Measurements from ENCODE around the gene ZDHHC8. TPM values are rescaled to one million over a fixed set of nuclear protein-coding genes. Genes with fewer than 3 reads are reported as not detected.

The ZDHHC8 gene, protein sequence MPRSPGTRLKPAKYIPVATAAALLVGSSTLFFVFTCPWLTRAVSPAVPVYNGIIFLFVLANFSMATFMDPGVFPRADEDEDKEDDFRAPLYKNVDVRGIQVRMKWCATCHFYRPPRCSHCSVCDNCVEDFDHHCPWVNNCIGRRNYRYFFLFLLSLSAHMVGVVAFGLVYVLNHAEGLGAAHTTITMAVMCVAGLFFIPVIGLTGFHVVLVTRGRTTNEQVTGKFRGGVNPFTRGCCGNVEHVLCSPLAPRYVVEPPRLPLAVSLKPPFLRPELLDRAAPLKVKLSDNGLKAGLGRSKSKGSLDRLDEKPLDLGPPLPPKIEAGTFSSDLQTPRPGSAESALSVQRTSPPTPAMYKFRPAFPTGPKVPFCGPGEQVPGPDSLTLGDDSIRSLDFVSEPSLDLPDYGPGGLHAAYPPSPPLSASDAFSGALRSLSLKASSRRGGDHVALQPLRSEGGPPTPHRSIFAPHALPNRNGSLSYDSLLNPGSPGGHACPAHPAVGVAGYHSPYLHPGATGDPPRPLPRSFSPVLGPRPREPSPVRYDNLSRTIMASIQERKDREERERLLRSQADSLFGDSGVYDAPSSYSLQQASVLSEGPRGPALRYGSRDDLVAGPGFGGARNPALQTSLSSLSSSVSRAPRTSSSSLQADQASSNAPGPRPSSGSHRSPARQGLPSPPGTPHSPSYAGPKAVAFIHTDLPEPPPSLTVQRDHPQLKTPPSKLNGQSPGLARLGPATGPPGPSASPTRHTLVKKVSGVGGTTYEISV
- total RNA-seq: 37.3 TPM

DNA sequence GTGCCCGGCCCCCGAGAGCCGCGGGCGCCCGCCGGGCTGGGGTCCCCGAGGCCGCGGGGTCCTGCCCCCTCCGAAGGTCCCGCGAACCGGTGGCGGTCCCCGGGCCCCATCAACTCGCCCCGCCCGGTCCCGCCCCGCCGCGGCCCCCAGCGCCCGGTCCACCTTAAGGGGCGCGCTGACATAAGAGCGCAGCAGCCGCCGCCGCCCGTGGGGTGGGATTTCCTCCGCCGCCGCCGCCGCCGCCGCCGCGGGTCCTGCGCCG is at the start of gene ZDHHC8:
Gene ZDHHC8 (plus strand): TSS at position 208 of the 262 bp plus-strand sequence. CDS start 144 bp downstream, outside the sequence.
- ATAC-seq: peak; percentile 60

DNA sequence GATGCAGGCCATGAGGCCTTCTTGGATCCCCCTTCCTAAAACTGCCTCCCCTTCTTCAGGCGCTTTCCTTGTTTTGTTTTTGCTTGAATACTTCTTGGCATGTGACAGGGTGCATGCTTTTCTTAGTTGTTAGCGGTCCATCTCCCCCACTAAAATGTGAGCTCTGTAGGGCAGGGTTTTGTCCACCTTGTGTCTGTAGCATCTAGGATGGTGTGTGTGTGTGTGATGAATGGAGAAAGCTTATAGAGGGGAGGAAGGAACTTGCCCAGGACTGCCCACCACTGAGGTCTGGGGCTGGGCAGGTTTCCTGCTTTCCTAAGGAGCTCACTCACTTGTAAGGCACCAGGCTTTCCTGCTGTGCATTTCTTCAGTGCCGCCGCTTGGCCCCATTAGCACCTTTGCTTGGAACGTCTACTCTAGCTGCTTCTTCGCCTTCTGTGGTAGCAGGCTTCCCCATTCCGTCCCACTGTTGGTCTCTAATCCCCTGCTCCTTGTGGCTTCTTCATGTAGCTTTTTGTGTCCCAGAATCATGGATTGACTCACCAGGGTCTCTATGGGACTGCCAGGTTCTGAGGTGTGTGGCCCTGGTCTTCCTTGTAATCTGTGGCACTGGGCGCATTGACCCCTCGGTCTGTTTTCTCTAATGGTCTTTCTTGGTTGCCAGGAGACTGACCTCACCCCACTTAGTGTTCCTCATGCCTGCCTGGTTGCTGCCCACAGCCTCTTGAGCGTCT is 48.3 kb upstream of the ZDHHC8 start:
- no peak for DNase-seq (ENCODE audit: low spot score)
- ATAC-seq: no peak

More for the DNA sequence above, at the start of gene ZDHHC8:
- DNase-seq (ENCODE audit: low spot score): no peak

DNA sequence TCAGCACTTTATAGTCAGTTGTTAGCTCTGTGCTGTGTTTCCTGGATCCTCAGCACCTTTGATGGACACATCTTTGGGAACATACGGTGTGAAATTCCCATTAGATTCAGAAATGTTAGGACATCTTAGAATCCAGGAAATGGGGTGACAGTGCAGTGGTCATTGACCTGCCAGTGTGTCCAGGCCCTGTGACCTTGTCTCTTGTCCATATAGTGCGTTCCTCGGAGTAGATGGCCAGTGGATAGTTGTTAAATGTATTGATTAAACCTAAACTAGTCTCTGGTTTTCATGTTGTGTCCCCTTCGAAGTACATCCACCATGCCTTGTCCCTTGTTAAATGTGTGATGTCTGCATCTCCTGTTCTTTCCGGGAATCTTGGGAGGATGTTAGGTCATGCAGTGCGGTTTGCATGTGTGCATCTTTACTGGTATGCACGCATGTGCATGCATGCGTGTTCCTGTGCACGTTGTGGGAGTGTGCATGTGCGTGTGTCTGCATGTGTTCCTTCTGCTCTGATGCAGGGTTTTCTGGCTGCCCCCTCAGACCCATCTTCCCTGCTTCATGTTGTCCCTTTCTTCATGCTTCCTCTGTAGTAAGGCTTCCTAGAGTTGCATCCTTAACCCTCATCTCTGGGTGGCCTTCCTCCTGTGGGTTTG is 47.6 kb upstream of the ZDHHC8 start:
- ATAC-seq (no peak), DNase-seq (ENCODE audit: low spot score) (no peak)

DNA sequence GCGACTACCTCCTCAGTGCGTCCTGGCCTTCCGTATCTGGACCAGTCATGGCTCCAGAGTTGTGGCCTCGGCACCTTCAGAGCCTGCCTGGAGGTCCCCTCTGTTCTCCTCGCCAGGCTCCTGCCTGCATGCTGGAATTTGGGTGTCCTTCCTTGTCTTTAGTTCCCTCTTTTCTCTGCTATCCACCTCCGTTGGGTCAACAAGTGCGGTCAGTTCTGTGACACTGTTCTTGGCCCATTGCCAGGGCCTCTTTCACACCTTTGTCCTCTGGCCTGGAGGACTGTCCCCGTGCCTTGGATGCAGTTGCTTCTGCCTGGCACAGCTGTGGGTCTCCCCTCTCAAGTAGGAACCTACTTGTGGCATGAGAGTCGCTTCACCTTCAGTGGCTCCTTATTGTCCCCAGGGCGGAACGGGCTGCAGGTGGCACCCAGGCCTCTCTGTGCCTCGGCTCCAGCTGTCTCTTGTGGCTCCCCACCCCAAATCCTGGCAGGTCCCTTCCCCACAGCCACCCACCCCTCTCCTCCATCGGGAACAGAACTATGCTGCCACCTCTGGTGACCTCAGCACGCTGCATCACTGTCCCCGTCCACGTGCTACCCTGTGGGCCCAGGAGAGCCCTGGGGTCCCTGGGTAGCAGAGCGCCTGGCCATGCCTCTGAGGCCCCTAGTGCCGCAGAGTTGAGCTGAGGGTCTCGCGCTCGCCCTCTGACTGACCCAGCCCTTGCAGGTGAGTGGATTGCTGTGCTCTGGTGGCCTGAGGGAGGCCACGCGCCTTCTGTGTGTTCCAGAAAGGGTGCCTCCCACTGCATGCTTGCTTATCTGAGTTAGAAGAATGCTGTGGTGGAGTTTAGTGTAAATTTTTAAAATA is 46.8 kb upstream of the ZDHHC8 start:
- ATAC-seq (peak; percentile 56), DNase-seq (ENCODE audit: low spot score) (peak; percentile 93)

DNA sequence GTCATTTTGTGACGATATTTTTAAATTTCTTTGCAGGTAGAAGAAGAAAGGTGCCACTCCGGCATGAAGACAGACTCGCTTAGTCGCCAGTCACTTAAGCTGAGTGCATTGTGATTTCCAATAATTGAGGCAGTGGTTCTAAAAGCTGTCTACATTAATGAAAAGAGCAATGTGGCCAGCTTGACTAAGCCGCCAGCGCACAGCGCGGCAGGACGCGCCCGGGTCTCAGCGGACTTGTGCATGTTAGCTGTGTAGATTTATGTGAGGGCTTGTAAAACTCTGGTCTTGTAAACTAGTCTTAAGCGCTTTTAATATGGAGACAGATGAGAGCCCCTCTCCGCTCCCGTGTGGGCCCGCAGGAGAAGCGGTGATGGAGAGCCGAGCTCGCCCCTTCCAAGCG is 46.0 kb upstream of the ZDHHC8 start:
- no peak for DNase-seq (ENCODE audit: low spot score)

DNA sequence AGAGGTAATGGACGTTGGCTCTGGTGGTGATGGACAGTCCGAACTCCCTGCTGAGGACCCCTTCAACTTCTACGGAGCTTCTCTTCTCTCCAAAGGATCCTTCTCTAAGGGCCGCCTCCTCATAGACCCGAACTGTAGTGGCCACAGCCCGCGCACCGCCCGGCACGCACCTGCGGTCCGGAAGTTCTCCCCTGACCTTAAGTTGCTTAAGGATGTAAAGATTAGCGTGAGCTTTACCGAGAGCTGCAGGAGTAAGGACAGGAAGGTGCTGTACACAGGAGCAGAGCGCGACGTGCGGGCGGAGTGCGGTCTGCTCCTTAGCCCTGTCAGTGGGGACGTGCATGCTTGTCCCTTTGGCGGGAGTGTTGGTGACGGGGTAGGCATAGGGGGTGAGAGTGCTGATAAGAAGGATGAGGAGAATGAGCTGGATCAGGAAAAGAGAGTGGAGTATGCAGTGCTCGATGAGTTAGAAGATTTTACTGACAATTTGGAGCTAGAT is 45.5 kb upstream of the ZDHHC8 start:
- DNase-seq (ENCODE audit: low spot score) (no peak), ATAC-seq (no peak)

More for the DNA sequence above, 46.0 kb upstream of the ZDHHC8 start:
- ATAC-seq: no peak

DNA sequence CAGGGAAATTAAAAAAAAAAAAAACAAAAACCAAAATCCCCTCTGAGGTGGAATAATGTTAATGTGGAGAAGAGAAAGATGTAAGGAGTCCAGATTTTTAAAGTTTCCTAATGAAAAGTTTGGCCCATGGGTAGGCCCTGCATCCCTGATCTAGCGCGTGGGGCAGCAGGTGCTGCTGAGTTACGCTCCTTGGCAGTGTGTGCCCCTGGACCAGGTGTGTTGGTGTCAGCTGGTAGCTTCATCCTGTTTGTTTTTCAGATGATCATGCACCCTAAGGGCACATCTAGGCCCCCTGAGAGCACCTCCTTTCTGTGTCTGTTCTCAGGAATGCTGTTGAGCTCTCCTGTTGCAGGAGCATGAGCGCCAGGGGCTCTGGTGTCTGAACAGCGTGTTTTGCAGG is 44.8 kb upstream of the ZDHHC8 start:
- no peak for ATAC-seq
- DNase-seq (ENCODE audit: low spot score): no peak

DNA sequence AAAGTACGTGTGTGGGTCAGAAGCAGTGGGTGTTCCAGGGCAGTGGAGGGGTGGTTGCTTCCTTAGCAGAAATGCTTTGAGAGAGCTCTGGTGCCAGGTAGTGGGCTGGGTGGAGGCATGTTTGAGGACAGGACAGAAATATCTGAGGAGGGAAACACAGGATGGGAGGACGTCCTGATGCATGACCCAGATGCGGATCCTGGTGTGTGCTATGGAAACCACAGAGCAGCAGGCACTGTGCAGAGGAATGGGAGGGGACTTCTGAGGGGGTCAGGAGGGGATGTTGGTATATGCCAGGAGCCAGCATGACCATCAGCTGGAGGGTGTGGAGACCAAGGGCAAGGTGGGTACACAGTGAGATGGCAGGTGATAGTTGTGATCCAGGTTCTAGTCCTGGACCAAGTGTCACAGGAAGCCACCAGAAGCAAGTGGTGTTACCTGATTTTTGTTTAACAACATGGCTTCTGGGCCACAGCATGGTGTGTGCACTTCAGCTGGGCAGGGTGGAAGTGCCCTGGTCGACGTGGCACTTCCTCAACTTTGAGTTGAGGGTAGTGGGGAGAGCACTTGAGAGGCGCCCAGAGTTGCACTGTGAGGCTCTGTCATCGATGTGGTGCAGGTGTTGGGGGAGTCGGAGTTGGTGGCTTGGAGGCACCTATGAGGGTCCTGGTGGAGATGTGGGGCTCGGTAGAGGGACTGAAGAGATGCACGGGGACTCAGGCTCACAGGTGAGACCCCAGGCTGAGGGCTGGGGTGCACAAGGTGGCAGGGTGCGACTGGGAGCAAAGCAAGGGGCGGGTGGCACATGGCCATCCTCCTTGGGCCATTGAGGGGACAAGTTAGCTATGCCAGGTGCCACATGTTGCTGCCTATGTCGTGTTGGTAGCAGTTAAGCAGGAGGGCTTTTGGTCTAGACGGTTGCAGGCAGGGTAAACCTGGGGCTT is 44.0 kb upstream of the ZDHHC8 start:
- DNase-seq (ENCODE audit: low spot score) (no peak), ATAC-seq (no peak)

DNA sequence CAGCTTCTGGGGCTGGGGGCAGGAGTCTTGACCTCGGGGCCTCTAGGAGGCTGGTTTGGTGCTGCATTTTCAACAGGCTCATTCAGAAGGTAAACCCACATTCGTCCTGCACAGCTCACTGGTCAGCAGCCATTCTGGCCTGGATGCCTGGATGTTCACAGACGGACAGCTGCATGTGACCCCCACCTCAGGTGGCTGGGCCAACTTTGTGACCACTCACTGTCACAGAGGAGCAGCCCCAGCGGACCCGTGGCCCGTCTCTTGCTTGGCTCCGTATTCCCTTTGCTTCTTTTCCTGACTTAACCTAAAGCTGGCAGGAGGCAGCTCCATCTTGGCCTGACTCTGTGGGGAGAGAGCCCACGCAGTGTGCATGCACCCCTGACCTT is 43.3 kb upstream of the ZDHHC8 start:
- DNase-seq (ENCODE audit: low spot score): no peak
- ATAC-seq: no peak

DNA sequence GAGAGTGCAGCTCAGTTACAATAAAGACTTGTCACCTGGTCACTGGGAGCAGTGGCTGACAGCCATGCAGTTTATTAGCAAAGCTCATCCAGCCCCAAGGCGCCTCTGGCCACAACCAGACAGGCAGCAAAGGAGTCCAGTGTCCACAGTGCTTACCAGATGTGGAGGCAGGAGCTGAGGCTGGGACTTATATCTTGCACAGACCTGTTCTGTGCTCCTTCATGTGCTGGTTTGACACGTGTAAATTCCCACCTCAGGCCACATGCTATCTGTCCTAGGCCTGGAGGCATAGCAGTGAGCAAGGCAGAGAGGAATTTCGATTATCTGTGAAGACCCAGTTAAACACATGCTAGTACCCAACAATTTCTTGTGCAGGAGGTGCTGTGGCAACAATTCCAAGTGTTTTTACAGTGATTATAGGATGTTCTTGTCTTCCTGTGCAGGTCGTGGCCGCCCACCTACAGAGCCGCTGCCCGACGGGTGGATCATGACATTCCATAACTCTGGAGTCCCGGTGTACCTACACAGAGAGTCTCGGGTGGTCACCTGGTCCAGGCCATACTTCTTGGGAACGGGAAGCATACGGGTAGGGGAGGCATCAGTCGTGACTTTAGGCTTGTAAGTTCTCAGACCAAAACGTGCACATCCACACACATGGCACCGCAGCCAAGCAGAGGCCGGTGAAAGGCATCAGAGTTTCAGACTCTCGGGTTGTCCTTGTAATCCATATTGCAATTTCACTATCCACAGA is 42.2 kb upstream of the ZDHHC8 start:
- no peak for DNase-seq (ENCODE audit: low spot score)
- ATAC-seq: no peak

DNA sequence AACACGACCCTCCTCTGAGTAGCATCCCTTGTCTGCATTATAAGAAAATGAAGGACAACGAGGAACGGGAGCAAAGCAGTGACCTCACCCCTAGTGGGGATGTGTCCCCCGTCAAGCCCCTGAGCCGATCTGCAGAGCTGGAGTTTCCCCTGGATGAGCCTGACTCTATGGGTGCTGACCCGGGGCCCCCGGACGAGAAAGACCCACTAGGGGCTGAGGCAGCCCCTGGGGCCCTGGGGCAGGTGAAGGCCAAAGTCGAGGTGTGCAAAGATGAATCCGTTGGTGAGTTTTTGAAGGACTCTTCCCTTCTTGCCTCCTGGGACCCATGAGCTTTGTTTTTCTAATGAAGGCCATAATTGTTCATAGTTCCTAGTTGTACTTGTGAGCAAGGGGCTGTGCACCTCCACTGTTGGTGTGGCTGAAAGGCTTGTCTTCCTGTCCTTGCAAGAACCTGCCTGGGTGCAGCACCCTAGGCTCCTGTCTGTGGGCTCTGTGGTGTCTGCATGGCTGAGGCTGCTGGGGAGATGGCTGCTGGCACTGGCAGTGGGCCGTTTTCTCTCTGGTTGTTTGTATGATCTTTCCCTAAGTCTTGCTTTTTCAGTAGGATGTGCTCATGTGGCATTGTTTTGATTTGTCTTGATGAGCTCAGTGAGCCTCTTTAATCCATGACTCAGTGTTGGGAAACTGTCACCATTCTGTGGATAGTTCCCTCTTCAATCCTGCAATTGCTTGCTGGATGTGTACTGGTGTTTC is 41.5 kb upstream of the ZDHHC8 start:
- ATAC-seq (no peak), DNase-seq (ENCODE audit: low spot score) (no peak)

DNA sequence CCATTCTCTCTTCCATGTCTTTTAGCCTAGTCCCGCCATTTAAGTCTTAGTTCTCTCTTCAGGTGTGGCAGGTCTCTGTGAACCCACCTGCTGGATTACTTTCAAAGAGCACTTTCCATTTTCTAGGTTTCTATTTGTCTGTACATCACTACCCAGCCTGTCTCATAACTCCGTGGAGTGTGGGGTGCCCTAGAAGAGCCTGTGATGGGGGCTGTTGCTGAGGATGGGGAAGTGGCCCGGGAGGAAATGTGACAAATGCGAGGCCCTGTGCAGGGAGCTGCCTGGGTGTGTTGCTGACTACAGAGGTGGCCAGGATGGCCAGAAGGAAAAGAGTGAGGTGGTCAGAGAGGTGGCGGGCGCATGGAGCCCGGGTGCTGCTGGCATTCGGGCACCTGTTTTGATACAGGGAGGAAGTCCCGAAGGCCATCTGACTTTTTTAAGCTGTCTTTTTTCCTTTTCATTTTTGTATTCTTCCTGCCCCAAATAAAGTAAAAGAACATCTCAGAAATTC is 40.8 kb upstream of the ZDHHC8 start:
- ATAC-seq: no peak
- DNase-seq (ENCODE audit: low spot score): no peak

DNA sequence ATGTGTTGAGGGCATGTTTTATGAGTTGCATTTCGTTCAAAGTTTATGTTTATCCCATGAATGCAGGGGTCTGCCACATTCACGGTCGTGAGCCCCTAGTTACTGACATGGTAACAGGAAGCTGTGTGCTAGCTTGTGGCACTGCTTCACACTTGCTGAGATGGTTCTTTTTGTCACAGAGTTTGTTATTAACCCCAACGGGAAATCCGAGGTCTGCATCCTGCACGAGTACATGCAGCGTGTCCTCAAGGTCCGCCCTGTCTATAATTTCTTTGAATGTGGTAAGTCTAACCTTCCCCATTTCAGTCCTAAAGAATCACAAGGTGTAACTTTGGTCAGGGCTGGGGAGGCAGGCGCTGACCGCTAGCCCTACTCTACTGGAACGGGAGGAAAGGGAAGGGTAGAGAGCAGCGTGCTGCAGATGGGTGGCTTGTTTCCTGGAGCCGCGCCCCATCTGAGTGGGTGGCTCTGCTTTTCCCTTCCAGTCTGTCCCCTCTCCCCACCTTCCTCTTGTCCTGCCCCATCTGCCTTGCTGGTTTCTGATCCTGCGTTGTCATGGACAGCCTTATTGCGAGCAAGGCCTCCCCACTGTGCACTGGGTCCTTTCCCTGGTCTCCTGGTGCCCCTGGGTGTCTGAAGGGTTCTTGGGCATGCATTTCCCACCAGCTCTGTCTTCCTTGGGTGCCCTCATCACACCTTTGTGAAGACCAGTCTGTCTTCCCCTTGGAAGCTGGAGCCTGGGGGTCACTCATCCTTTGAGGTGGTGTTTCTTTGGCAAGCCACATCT is 39.7 kb upstream of the ZDHHC8 start:
- no peak for ATAC-seq
- DNase-seq (ENCODE audit: low spot score): no peak

DNA sequence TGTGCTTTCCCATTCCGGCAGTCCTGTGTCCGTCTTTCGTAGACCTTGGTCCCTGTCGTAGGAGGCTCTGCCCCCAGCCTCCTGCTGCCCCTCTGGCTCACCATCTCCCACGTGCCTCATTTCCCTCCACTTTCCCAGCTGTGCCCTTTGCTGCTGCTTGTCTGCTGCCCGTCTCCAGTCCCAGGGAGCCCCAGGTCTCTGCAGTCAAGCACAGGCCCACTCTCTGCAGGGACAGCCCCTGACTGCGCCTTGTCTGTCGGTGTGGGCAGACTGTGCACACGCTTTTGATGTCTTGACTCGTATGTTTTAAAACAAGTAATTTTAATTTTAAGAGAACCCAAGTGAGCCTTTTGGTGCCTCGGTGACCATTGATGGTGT is 39.1 kb upstream of the ZDHHC8 start:
- DNase-seq (ENCODE audit: low spot score) (no peak), ATAC-seq (no peak)

DNA sequence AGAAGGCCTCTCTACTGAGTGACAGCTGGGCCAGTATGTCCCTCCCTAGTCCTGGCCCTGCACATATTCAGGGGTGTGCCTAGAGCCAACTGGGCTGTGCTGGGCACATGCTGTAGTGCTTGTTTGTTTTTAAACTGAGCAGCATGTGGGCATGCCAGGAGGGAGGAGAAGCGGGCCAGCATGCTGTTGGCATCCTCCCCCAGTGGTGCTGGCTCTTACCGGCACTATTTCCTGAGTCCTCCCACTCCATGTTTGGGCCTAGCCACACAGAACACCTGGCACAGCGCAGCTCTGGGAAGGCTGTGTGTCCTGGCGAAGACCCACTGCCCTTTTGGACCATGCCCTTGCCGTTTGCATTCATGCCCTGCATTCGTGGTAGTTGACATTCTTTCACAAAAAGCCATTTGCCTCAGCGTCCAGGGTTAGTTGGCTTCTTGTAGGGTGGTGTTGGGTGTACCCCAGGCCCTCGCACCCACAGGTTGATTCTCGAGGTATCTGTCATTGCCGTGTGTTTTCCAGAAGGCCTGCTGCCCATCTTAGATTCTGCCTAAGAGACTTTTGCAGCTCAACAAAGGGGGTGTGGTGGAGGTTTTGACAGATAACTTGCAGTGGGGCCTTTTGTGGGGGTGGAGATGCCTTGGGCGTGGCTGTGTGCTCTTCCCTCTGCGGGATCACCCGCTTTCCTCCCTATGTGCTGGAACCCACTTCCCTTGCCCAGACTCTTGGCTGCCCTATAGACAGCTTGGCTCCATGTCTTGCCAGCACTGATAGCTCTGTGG is 38.0 kb upstream of the ZDHHC8 start:
- ATAC-seq (peak; percentile 90), DNase-seq (ENCODE audit: low spot score) (peak; percentile 98)

Data from left lobe of liver (tissue), 2 donors.